NCI-H460 (cell line): Measurements from ENCODE around the gene NID2. TPM values are rescaled to one million over a fixed set of nuclear protein-coding genes. Genes with fewer than 3 reads are reported as not detected.

ENCODE experiments used
- DNase-seq: peaks from one replicate; pipeline ENCODE4 v3.0.0-alpha.2; 2016; ENCODE audit warnings: low read depth; ENCODE audit errors: extremely low read depth
- total RNA-seq: library from RNA; depleted of rRNA; stranded (reverse); fragments of >200 nt; shearing (Covaris generic); gene quantifications from 2 replicates; pipeline ENCODE4 v1.2.3, GENCODE V29; 2014

Gene NID2
- total RNA-seq, 1 experiment from 2014 or later: 63.2 TPM

GRCh38 chr14:52029881-52030280, 39.0 kb downstream of the NID2 start:
- no peak for DNase-seq

- no peak for DNase-seq
Measured at GRCh38 chr14:52026901-52027300, 42.0 kb downstream of the NID2 start.

GRCh38 chr14:52026017-52026660, 42.7 kb downstream of the NID2 start:
- DNase-seq: no peak

- no peak for DNase-seq
Measured at GRCh38 chr14:52025310-52025709, 43.5 kb downstream of the NID2 start.

GRCh38 chr14:52023518-52023917, 45.3 kb downstream of the NID2 start:
- no peak for DNase-seq

- no peak for DNase-seq
Measured at GRCh38 chr14:52021957-52022600, 46.8 kb downstream of the NID2 start.

- no peak for DNase-seq
Measured at GRCh38 chr14:52020866-52021717, 47.8 kb downstream of the NID2 start.

GRCh38 chr14:52020161-52020714, 48.6 kb downstream of the NID2 start:
- DNase-seq: no peak

- no peak for DNase-seq
Measured at GRCh38 chr14:52018970-52019369, 49.9 kb downstream of the NID2 start.

- no peak for DNase-seq
Measured at GRCh38 chr14:52018252-52018651, 50.6 kb downstream of the NID2 start.

- peak; percentile 34 for DNase-seq
Measured at GRCh38 chr14:52015411-52016030, 53.3 kb downstream of the NID2 start.

- no peak for DNase-seq
Measured at GRCh38 chr14:52014601-52015267, 54.1 kb downstream of the NID2 start.

- DNase-seq: no peak
Measured at GRCh38 chr14:52013984-52014600, 54.8 kb downstream of the NID2 start.

- DNase-seq: no peak
Measured at GRCh38 chr14:52012635-52013034, 56.2 kb downstream of the NID2 start.

- no peak for DNase-seq
Measured at GRCh38 chr14:52011523-52011922, 57.3 kb downstream of the NID2 start.

- no peak for DNase-seq
Measured at GRCh38 chr14:52010173-52010693, 58.6 kb downstream of the NID2 start.

GRCh38 chr14:52008136-52008535, 60.7 kb downstream of the NID2 start:
- no peak for DNase-seq

- no peak for DNase-seq
Measured at GRCh38 chr14:52007637-52008036, 61.2 kb downstream of the NID2 start.

- DNase-seq: no peak
Measured at GRCh38 chr14:52007211-52007610, 61.6 kb downstream of the NID2 start.

- DNase-seq: no peak
Measured at GRCh38 chr14:52006361-52006760, 62.5 kb downstream of the NID2 start.
